Left hindlimb (tissue), 1 donor: ENCODE results near the gene AQP7.
"Not testable (repeated sequence)": the region's sequence is repeated elsewhere in the genome, so short reads cannot be mapped to it uniquely, and the experiment has no call there.

Experiments used
- DNase-seq: peaks from one replicate; pipeline ENCODE4 v3.0.0-alpha.2; 2018

AQP7 gene

GRCh38 chr9:33431420-33431819, 29.1 kb upstream of the AQP7 start:
- DNase-seq = no peak

- no peak for DNase-seq
These were observed 28.6 kb upstream of the AQP7 start for GRCh38 chr9:33430942-33431341.

- DNase-seq = no peak
These were observed 27.1 kb upstream of the AQP7 start for GRCh38 chr9:33429256-33429985.

GRCh38 chr9:33426843-33427293, 24.5 kb upstream of the AQP7 start:
- DNase-seq = no peak

- no peak for DNase-seq
These were observed 22.8 kb upstream of the AQP7 start for GRCh38 chr9:33425128-33425533.

GRCh38 chr9:33424492-33424891, 22.1 kb upstream of the AQP7 start:
- not testable (repeated sequence) for DNase-seq

GRCh38 chr9:33424043-33424442, 21.7 kb upstream of the AQP7 start:
- not testable (repeated sequence) for DNase-seq

GRCh38 chr9:33419708-33420303, 17.4 kb upstream of the AQP7 start:
- no peak for DNase-seq

GRCh38 chr9:33418090-33418489, 15.7 kb upstream of the AQP7 start:
- DNase-seq = no peak

- DNase-seq = no peak
These were observed 14.6 kb upstream of the AQP7 start for GRCh38 chr9:33416996-33417395.

GRCh38 chr9:33415501-33416038, 13.2 kb upstream of the AQP7 start:
- no peak for DNase-seq

- no peak for DNase-seq
These were observed 12.6 kb upstream of the AQP7 start for GRCh38 chr9:33414889-33415500.

- no peak for DNase-seq
These were observed 11.9 kb upstream of the AQP7 start for GRCh38 chr9:33414268-33414667.

- no peak for DNase-seq
These were observed 5.7 kb upstream of the AQP7 start for GRCh38 chr9:33408087-33408486.

GRCh38 chr9:33407061-33407460, 4.7 kb upstream of the AQP7 start:
- DNase-seq = no peak

- no peak for DNase-seq
These were observed 2.5 kb upstream of the AQP7 start for GRCh38 chr9:33404788-33405362.

- no peak for DNase-seq
These were observed 1.8 kb upstream of the AQP7 start for GRCh38 chr9:33403941-33404787.

- DNase-seq = not testable (repeated sequence)
These were observed 559 bp downstream of the AQP7 start for GRCh38 chr9:33401809-33402208.

- not testable (repeated sequence) for DNase-seq
These were observed 3.3 kb downstream of the AQP7 start for GRCh38 chr9:33399047-33399446.

GRCh38 chr9:33397801-33398200, 4.6 kb downstream of the AQP7 start:
- not testable (repeated sequence) for DNase-seq

- not testable (repeated sequence) for DNase-seq
These were observed 7.0 kb downstream of the AQP7 start for GRCh38 chr9:33395159-33395879.

GRCh38 chr9:33393986-33394385, 8.4 kb downstream of the AQP7 start:
- not testable (repeated sequence) for DNase-seq
